Activated T-helper 2 cell treated with anti-CD3 and anti-CD28 coated beads, Interferon-gamma antibody, Interleukin-2, Interleukin-4, amounts not matched to agents 10 μg/mL and 5 μg/mL and 100 μg/mL, durations not matched to agents 14 hours and 24 hours and 36 hours (primary cell): ENCODE results near the gene ULK4. TPM values are rescaled to one million over a fixed set of nuclear protein-coding genes. Genes with fewer than 3 reads are reported as not detected.

Experiments
- DNase-seq: peaks from one replicate; pipeline ENCODE4 v3.0.0; 2021; ENCODE audit warnings: low spot score
- H3K27ac Mint-ChIP-seq: one replicate; pipeline ENCODE4 v1.8.0; 2021; ENCODE audit warnings: mixed read lengths
- H3K27me3 Mint-ChIP-seq: one replicate; pipeline ENCODE4 v1.8.0; 2021; ENCODE audit warnings: low read depth, mixed read lengths
- H3K36me3 Mint-ChIP-seq: one replicate; pipeline ENCODE4 v1.8.0; 2021; ENCODE audit warnings: low read depth, mixed read lengths
- H3K4me1 Mint-ChIP-seq: one replicate; pipeline ENCODE4 v1.8.0; 2021; ENCODE audit warnings: low read depth, mixed read lengths
- H3K4me3 Mint-ChIP-seq: one replicate; pipeline ENCODE4 v1.8.0; 2021; ENCODE audit warnings: low read depth, mild to moderate bottlenecking, moderate library complexity, mixed read lengths
- H3K9me3 Mint-ChIP-seq: one replicate; pipeline ENCODE4 v1.8.0; 2021; ENCODE audit warnings: mixed read lengths
- intact Hi-C: fragments of 100-400 bp; cut with micrococcal nuclease; formaldehyde crosslinking; loops from one replicate; pipeline ENCODE4 v1.15.1; 2023
- total RNA-seq: library from RNA; stranded (reverse); gene quantifications from 2 replicates; pipeline ENCODE4 v1.2.3, GENCODE V29; 2022

ULK4 gene
- total RNA-seq, 1 donor from 2014 or later, result 7.5 TPM

- DNase-seq, result no peak
- intact Hi-C loops, result no loop called here
Measured at GRCh38 chr3:41277790-41278465, 684.0 kb downstream of the ULK4 start.

GRCh38 chr3:41276191-41276590 lies 685.7 kb downstream of the ULK4 start:
- intact Hi-C loops, result no loop called here

More at GRCh38 chr3:41277790-41278465, 684.0 kb downstream of the ULK4 start:
- Mint-ChIP-seq H3K9me3 (no peaks in the 10 kb centered on the region), H3K27ac (no peak overlapping the region), H3K4me1 (no peaks in the 10 kb centered on the region), H3K4me3 (no peak overlapping the region), H3K27me3 (no peaks in the 10 kb centered on the region), H3K36me3 (no peaks in the 10 kb centered on the region)

GRCh38 chr3:41274944-41275668 lies 686.8 kb downstream of the ULK4 start:
- Mint-ChIP-seq H3K4me1 (no peaks in the 10 kb centered on the region), H3K4me3 (no peak overlapping the region), H3K36me3 (no peaks in the 10 kb centered on the region), H3K27me3 (no peaks in the 10 kb centered on the region), H3K9me3 (no peaks in the 10 kb centered on the region), H3K27ac (no peak overlapping the region)
- intact Hi-C loops, result no loop called here
- DNase-seq, result no peak

More at GRCh38 chr3:41276191-41276590, 685.7 kb downstream of the ULK4 start:
- Mint-ChIP-seq H3K27ac (no peak overlapping the region), H3K9me3 (no peaks in the 10 kb centered on the region), H3K4me3 (no peak overlapping the region), H3K4me1 (no peaks in the 10 kb centered on the region), H3K36me3 (no peaks in the 10 kb centered on the region), H3K27me3 (no peaks in the 10 kb centered on the region)
- no peak for DNase-seq

GRCh38 chr3:41272667-41273066 lies 689.2 kb downstream of the ULK4 start:
- no peaks in the 10 kb centered on the region for H3K4me1 Mint-ChIP-seq
- H3K4me3 Mint-ChIP-seq, result no peak overlapping the region
- no peaks in the 10 kb centered on the region for H3K36me3 Mint-ChIP-seq
- no peaks in the 10 kb centered on the region for H3K27me3 Mint-ChIP-seq
- no peak overlapping the region for H3K27ac Mint-ChIP-seq
- H3K9me3 Mint-ChIP-seq, result no peaks in the 10 kb centered on the region
- no peak for DNase-seq
- intact Hi-C loops, result no loop called here

GRCh38 chr3:41267975-41268640 lies 693.8 kb downstream of the ULK4 start:
- no peak for DNase-seq
- intact Hi-C loops, result no loop called here
- no peak overlapping the region for H3K4me3 Mint-ChIP-seq
- H3K4me1 Mint-ChIP-seq, result no peaks in the 10 kb centered on the region
- H3K36me3 Mint-ChIP-seq, result no peaks in the 10 kb centered on the region
- no peak overlapping the region for H3K27ac Mint-ChIP-seq
- H3K27me3 Mint-ChIP-seq, result no peaks in the 10 kb centered on the region
- H3K9me3 Mint-ChIP-seq, result no peaks in the 10 kb centered on the region

GRCh38 chr3:41265823-41266273 lies 696.1 kb downstream of the ULK4 start:
- H3K4me3 Mint-ChIP-seq, result no peak overlapping the region
- no peak overlapping the region for H3K27ac Mint-ChIP-seq

GRCh38 chr3:41265011-41265545 lies 696.8 kb downstream of the ULK4 start:
- no peak for DNase-seq
- Mint-ChIP-seq H3K27ac (no peak overlapping the region), H3K27me3 (no peaks in the 10 kb centered on the region), H3K9me3 (no peaks in the 10 kb centered on the region), H3K36me3 (no peaks in the 10 kb centered on the region), H3K4me3 (no peak overlapping the region), H3K4me1 (no peaks in the 10 kb centered on the region)
- intact Hi-C loops, result no loop called here

More at GRCh38 chr3:41265823-41266273, 696.1 kb downstream of the ULK4 start:
- DNase-seq, result no peak
- H3K9me3 Mint-ChIP-seq, result no peaks in the 10 kb centered on the region
- no peaks in the 10 kb centered on the region for H3K4me1 Mint-ChIP-seq
- intact Hi-C loops, result no loop called here
- H3K36me3 Mint-ChIP-seq, result no peaks in the 10 kb centered on the region
- H3K27me3 Mint-ChIP-seq, result no peaks in the 10 kb centered on the region

GRCh38 chr3:41260063-41260450 lies 701.8 kb downstream of the ULK4 start:
- Mint-ChIP-seq H3K9me3 (no peaks in the 10 kb centered on the region), H3K27me3 (no peaks in the 10 kb centered on the region), H3K27ac (no peak overlapping the region), H3K4me3 (no peak overlapping the region), H3K36me3 (no peaks in the 10 kb centered on the region), H3K4me1 (no peaks in the 10 kb centered on the region)
- intact Hi-C loops, result no loop called here
- DNase-seq, result no peak

- DNase-seq, result no peak
- Mint-ChIP-seq H3K9me3 (no peaks in the 10 kb centered on the region), H3K36me3 (no peaks in the 10 kb centered on the region), H3K4me3 (no peak overlapping the region), H3K4me1 (no peaks in the 10 kb centered on the region), H3K27ac (no peak overlapping the region), H3K27me3 (no peaks in the 10 kb centered on the region)
- intact Hi-C loops, result no loop called here
Measured at GRCh38 chr3:41259449-41260062, 702.3 kb downstream of the ULK4 start.

- DNase-seq, result no peak
- Mint-ChIP-seq H3K27ac (no peak overlapping the region), H3K4me3 (no peak overlapping the region), H3K36me3 (no peaks in the 10 kb centered on the region), H3K4me1 (no peaks in the 10 kb centered on the region), H3K9me3 (no peaks in the 10 kb centered on the region), H3K27me3 (no peaks in the 10 kb centered on the region)
- intact Hi-C loops, result no loop called here
Measured at GRCh38 chr3:41258239-41258800, 703.6 kb downstream of the ULK4 start.

- Mint-ChIP-seq H3K36me3 (no peaks in the 10 kb centered on the region), H3K4me1 (no peaks in the 10 kb centered on the region), H3K4me3 (no peak overlapping the region), H3K27ac (no peak overlapping the region), H3K9me3 (no peaks in the 10 kb centered on the region), H3K27me3 (peaks cover 7% of the 10 kb centered on the region)
- DNase-seq, result no peak
- intact Hi-C loops, result no loop called here
Measured at GRCh38 chr3:41251593-41251992, 710.3 kb downstream of the ULK4 start.

- H3K27ac Mint-ChIP-seq, result no peak overlapping the region
- no peak for DNase-seq
- H3K9me3 Mint-ChIP-seq, result no peaks in the 10 kb centered on the region
- intact Hi-C loops, result no loop called here
- peaks cover 7% of the 10 kb centered on the region for H3K27me3 Mint-ChIP-seq
- no peak overlapping the region for H3K4me3 Mint-ChIP-seq
- H3K36me3 Mint-ChIP-seq, result no peaks in the 10 kb centered on the region
- no peaks in the 10 kb centered on the region for H3K4me1 Mint-ChIP-seq
Measured at GRCh38 chr3:41250825-41251224, 711.1 kb downstream of the ULK4 start.
